Body of pancreas (tissue), 4 donors: ENCODE measurements around the gene CDC45.

Experiments used
- CTCF ChIP-seq, 7 experiments: fragments of 450-650 bp in 4 of 7; fragments of 200-600 bp in 3 of 7; sonication (generic) in 3 of 7; IDR thresholded peaks; one replicate each; pipeline ENCODE4 v1.5.1; 2016 to 2019; ENCODE audit warnings: antibody characterized with exemption in 7 of 7
- POLR2A ChIP-seq, 3 donors: fragments of 450-650 bp; IDR thresholded peaks; one replicate each; pipeline ENCODE4 v1.6.1; 2016; ENCODE audit warnings: antibody characterized with exemption in 3 of 3, mild to moderate bottlenecking in 2 of 3

GRCh38 chr22:19469421-19469820, 10.3 kb upstream of the CDC45 start:
- no peak for TF ChIP-seq POLR2A (IDR thresholded peaks at IDR 0.05)
- TF ChIP-seq CTCF (IDR thresholded peaks at IDR 0.05): no peak
